ENCODE results near the gene SREK1. TPM values are rescaled to one million over a fixed set of nuclear protein-coding genes. Genes with fewer than 3 reads are reported as not detected.

SREK1 gene
- total and polyA plus RNA-seq, 2 of the 8 experiments (the other 6 are each of a cell fraction or from before 2014, with no cell fraction given) = 10.6 to 40.4 TPM

DNA sequence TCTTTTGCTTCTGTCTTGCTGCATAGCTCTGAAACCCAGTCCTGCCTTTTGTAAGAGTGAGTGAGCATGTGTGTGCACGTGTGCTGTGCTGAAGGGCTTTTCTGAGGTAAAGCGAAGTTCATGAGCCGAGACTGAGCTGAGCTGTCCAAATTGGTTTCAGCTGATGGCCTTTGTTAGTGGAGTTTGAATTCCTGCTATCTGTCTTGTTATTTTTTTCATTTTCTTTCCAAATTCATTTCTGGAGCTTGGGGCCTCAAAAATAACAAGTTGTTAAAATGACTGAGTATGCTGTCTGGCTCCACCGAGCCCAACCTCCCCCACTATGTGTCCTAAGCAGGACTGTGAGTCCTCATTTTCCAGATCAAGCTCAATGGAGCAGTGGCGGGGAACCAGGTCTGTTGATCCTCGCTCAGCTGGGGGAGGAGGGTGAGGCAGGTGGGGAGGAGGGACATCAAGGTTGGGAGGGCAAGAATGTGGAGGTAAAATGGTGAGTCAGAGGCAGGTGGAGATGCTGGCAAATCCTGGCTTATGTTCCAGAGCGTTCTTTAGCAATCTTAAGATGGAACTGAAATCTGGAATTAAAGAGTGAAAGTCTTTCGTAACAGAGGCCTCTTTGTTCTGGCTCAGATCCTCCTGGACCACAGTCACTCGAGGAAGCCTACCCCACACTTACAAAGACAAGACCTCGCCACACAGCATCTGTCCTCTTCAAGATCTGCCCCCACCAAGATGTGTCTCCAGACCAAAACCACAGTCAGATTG is 63.9 kb downstream of the SREK1 start:
- ChIA-PET CTCF (ENCODE audit: partially characterized antibody) (no interaction called here), POLR2A (ENCODE audit: partially characterized antibody) (no interaction called here)
- Histone ChIP-seq H3K79me1 (ENCODE audit: low read depth, low read length) (no peaks in the 10 kb centered on the region), H3K56ac (replicated peaks; ENCODE audit: insufficient read length, low read depth, low read length) (no peak overlapping the region), H3K9me3 (ENCODE audit: insufficient read depth in 2 of 2, low read depth in 1 of 2, low read length in 1 of 2) (no peaks in the 10 kb centered on the region), H4K20me1 (replicated peaks in 1 of 2; ENCODE audit: control insufficient read depth in 1 of 2, insufficient read depth in 2 of 2, low read length in 2 of 2) (no peaks in the 10 kb centered on the region), H3K4me2 (ENCODE audit: insufficient read depth in 1 of 2, low read depth in 2 of 2, low read length in 2 of 2) (no peak overlapping the region), H3K9ac (replicated peaks in 1 of 4; ENCODE audit: extremely low read depth in 1 of 4, low read depth in 3 of 4, low read length in 3 of 4) (no peak overlapping the region), H4K91ac (replicated peaks; ENCODE audit: insufficient read length, low read length) (no peak overlapping the region), H2BK5ac (ENCODE audit: low read depth, low read length) (no peak overlapping the region), H3K4me3 (ENCODE audit: extremely low read depth in 1 of 4, insufficient read depth in 2 of 4, low read depth in 3 of 4, low read length in 4 of 4) (no peak overlapping the region), H3K36me3 (ENCODE audit: control insufficient read depth in 2 of 4, insufficient read depth in 4 of 4, low read length in 3 of 4) (no peaks in the 10 kb centered on the region), H2BK20ac (ENCODE audit: low read length) (no peak overlapping the region), H2BK12ac (ENCODE audit: low read depth, low read length) (no peak overlapping the region), H3K23me2 (ENCODE audit: low read depth, low read length) (no peaks in the 10 kb centered on the region), H4K8ac (ENCODE audit: extremely low read depth, insufficient read depth, low read length) (no peak overlapping the region), H3K79me2 (ENCODE audit: control insufficient read depth in 1 of 2, insufficient read depth in 2 of 2, low read length in 2 of 2) (no peaks in the 10 kb centered on the region), H3K4ac (replicated peaks; ENCODE audit: insufficient read length, low read depth, low read length) (no peak overlapping the region), H2AFZ (ENCODE audit: low read length) (no peak overlapping the region), H3K4me1 (replicated peaks in 1 of 4; ENCODE audit: control insufficient read depth in 3 of 4, insufficient read depth in 4 of 4, low read length in 3 of 4) (no peaks in the 10 kb centered on the region; a peak in 2 of 7 replicates), H3K27ac (ENCODE audit: low read depth, low read length) (no peak overlapping the region), H3K23ac (ENCODE audit: insufficient read length) (no peak overlapping the region), H2BK120ac (replicated peaks; ENCODE audit: low read depth, low read length) (no peak overlapping the region), H3K14ac (ENCODE audit: insufficient read length) (no peak overlapping the region), H4K5ac (ENCODE audit: insufficient read length, low read depth, low read length) (no peak overlapping the region), H3K27me3 (replicated peaks in 1 of 4; ENCODE audit: control insufficient read depth in 3 of 4, extremely low read depth in 1 of 4, insufficient read depth in 3 of 4, low read length in 3 of 4) (no peaks in the 10 kb centered on the region), H2BK15ac (ENCODE audit: low read length) (no peak overlapping the region), H2AK5ac (ENCODE audit: low read depth, low read length) (no peak overlapping the region), H3K18ac (ENCODE audit: extremely low read depth, low read length) (no peak overlapping the region)
- TF ChIP-seq SAP30 (IDR thresholded peaks at IDR 0.05; ENCODE audit: insufficient read depth, insufficient replicate concordance, low read length) (no peak), SP4 (IDR thresholded peaks at IDR 0.05; ENCODE audit: low read length) (no peak), CEBPB (IDR thresholded peaks at IDR 0.05; ENCODE audit: low read depth, low read length) (no peak), ZNF274 (IDR thresholded peaks at IDR 0.05; ENCODE audit: borderline replicate concordance, extremely low read depth, low read length) (no peak), BRCA1 (IDR thresholded peaks at IDR 0.05; ENCODE audit: low read depth, low read length) (no peak), HDAC6 (IDR thresholded peaks at IDR 0.05; ENCODE audit: low read depth, low read length) (no peak), EP300 (IDR thresholded peaks at IDR 0.05; ENCODE audit: borderline replicate concordance in 1 of 2, low read depth in 2 of 2, low read length in 2 of 2) (no peak), RBBP5 (IDR thresholded peaks at IDR 0.05; ENCODE audit: borderline replicate concordance, low read depth, low read length) (no peak), CBX8 (IDR thresholded peaks at IDR 0.05; ENCODE audit: borderline replicate concordance, low read depth, low read length) (no peak)
- DNase-seq (ENCODE audit: low read depth in 1 of 2, low spot score in 2 of 2) (no peak), FAIRE-seq (no peak)
- WGBS, 2 experiments (ENCODE audit: extremely low coverage in 1 of 2, insufficient coverage in 1 of 2, insufficient read length in 1 of 2, insufficient replicate concordance in 2 of 2, low coverage in 1 of 2, low lambda C conversion rate in 2 of 2, missing lambda C conversion rate in 1 of 2) = 83% methylated on average over 10 of the region's 10 CpGs; no CpG with 5 or more reads in 1 of the 2 experiments
